ENCODE measurements around the gene COL21A1. TPM values are rescaled to one million over a fixed set of nuclear protein-coding genes. Genes with fewer than 3 reads are reported as not detected.

Gene COL21A1
- total RNA-seq, 4 donors from 2014 or later: 0.47 to 0.67 TPM; not detected in 2

DNA sequence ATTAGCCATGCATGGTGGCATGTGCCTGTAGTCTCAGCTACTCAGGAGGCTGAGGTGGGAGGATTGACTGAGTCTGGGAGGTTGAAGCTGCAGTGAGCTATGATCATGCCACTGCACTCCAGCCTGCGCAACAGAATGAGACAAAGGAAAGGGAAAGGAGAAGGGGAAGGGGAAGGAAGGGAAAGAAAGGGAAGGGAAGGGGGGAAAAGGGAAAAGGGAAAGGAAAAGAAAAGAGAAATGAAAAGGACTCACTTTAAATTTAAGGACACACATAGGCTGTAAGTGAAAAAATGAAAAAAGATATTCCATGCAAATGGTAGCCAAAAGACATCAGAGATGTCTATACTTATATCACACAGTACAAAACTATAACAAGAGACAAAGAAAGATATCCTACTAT is 74.2 kb downstream of the COL21A1 start:
- H3K4me1 ChIP-seq: no peaks in the 10 kb centered on the region
- no peak overlapping the region for H3K27ac ChIP-seq
- no peaks in the 10 kb centered on the region for H3K27me3 ChIP-seq
- peaks cover 0 to 4% (median 0%) of the 10 kb centered on the region in 4 donors for H3K9me3 ChIP-seq
- no peak for DNase-seq
- no peaks in the 10 kb centered on the region for H3K36me3 ChIP-seq
- H3K4me3 ChIP-seq: no peak overlapping the region
- TF ChIP-seq, protein P1, sequence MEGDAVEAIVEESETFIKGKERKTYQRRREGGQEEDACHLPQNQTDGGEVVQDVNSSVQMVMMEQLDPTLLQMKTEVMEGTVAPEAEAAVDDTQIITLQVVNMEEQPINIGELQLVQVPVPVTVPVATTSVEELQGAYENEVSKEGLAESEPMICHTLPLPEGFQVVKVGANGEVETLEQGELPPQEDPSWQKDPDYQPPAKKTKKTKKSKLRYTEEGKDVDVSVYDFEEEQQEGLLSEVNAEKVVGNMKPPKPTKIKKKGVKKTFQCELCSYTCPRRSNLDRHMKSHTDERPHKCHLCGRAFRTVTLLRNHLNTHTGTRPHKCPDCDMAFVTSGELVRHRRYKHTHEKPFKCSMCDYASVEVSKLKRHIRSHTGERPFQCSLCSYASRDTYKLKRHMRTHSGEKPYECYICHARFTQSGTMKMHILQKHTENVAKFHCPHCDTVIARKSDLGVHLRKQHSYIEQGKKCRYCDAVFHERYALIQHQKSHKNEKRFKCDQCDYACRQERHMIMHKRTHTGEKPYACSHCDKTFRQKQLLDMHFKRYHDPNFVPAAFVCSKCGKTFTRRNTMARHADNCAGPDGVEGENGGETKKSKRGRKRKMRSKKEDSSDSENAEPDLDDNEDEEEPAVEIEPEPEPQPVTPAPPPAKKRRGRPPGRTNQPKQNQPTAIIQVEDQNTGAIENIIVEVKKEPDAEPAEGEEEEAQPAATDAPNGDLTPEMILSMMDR (IDR thresholded peaks at IDR 0.05): no peak
- TF ChIP-seq POLR2A (IDR thresholded peaks at IDR 0.05): no peak

DNA sequence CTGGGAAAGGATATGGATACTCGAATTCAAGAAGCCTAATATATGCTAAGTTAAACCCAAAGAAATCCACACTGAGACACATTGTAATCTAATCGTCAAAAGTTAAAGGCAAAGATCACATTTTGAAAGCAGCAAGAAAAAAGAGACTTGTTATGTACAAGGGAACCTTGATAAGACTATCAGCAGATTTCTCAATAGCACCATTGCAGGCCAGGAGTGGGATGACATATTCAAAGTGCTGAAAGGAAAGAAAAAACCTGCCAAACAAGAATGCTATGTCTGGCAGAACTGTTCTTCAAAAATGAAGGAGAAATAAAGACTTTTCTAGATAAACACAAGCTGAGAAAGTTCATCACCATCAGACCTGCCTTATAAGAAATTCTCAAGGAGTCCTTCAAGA is 75.2 kb downstream of the COL21A1 start:
- no peaks in the 10 kb centered on the region for H3K27me3 ChIP-seq
- H3K9me3 ChIP-seq: peaks cover 0 to 4% (median 0%) of the 10 kb centered on the region in 4 donors
- no peak for DNase-seq
- H3K36me3 ChIP-seq: no peaks in the 10 kb centered on the region
- TF ChIP-seq, protein P1 (IDR thresholded peaks at IDR 0.05): no peak
- no peak for TF ChIP-seq POLR2A (IDR thresholded peaks at IDR 0.05)
- no peak overlapping the region for H3K4me3 ChIP-seq
- H3K4me1 ChIP-seq: no peaks in the 10 kb centered on the region
- no peak overlapping the region for H3K27ac ChIP-seq

DNA sequence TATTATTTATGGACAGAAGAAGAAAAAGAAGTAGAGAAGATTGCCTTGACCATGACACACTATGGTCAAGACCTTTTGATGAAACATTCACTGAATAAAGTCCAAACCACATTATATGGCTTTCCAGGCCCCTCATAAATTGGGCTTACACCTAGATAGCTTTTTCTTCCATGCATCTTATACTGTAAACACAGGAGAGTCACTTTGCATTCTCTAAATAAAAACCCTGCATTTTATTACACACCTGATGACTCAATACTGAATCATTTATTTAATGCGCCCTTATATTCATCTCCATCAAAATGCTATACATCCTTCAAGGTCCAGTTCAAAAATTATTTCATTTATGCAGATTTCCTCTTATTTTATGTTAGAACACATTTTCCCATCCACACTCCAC is 78.0 kb downstream of the COL21A1 start:
- no peaks in the 10 kb centered on the region for H3K27me3 ChIP-seq
- peaks cover 0 to 4% (median 0%) of the 10 kb centered on the region in 4 donors for H3K9me3 ChIP-seq
- DNase-seq: no peak
- no peak overlapping the region for H3K27ac ChIP-seq
- TF ChIP-seq, protein P1 (IDR thresholded peaks at IDR 0.05): no peak
- no peak for TF ChIP-seq POLR2A (IDR thresholded peaks at IDR 0.05)
- H3K36me3 ChIP-seq: no peaks in the 10 kb centered on the region
- no peaks in the 10 kb centered on the region for H3K4me1 ChIP-seq
- no peak overlapping the region for H3K4me3 ChIP-seq

DNA sequence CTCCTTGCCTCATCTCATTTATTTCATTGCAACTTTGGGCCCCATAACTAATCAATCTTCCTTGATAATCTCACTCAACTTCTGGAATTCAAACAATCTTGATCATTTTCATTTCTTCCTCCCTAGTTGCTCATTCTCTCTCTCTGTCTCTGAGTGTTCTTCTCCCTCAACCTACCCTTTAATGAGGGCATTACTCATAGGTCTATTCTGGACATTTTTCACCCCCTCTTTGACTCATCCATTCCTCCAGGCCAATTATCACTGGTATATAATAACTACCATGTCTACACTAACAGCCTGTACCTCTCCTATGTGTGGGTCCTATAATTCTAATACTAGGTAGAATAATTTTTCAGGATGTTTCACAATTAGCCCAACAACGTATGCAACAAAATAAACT is 78.8 kb downstream of the COL21A1 start:
- no peaks in the 10 kb centered on the region for H3K27me3 ChIP-seq
- TF ChIP-seq, protein P1 (IDR thresholded peaks at IDR 0.05): no peak
- TF ChIP-seq POLR2A (IDR thresholded peaks at IDR 0.05): no peak
- H3K4me3 ChIP-seq: no peak overlapping the region
- peaks cover 0 to 4% (median 0%) of the 10 kb centered on the region in 4 donors for H3K9me3 ChIP-seq
- no peaks in the 10 kb centered on the region for H3K36me3 ChIP-seq
- no peak overlapping the region for H3K27ac ChIP-seq
- no peak for DNase-seq
- H3K4me1 ChIP-seq: no peaks in the 10 kb centered on the region

DNA sequence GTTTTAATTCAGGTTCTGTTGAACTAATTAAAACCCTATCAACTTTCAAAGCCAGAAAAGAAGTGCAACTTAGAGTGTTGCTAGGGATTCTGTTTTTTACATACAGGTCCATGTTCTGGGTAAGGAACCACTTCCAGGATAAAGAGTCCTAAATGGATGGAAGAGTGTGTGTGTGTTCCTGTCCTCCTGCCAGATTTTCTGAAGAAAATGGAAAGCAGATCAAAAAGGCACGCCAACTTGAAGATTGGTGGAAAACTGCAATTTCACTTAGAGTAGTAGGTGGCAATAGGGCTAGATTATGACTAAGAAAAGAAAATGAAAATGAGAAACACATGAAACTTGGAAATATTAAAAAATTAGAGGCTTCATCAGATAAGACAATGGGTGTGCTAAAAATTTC is 85.3 kb downstream of the COL21A1 start:
- Histone ChIP-seq H3K36me3 (no peaks in the 10 kb centered on the region), H3K4me1 (no peaks in the 10 kb centered on the region), H3K27ac (no peak overlapping the region), H3K9me3 (no peaks in the 10 kb centered on the region), H3K4me3 (no peak overlapping the region), H3K27me3 (no peaks in the 10 kb centered on the region)
- no peak for DNase-seq
- TF ChIP-seq, protein P1 (IDR thresholded peaks at IDR 0.05): no peak
- TF ChIP-seq POLR2A (IDR thresholded peaks at IDR 0.05): no peak

DNA sequence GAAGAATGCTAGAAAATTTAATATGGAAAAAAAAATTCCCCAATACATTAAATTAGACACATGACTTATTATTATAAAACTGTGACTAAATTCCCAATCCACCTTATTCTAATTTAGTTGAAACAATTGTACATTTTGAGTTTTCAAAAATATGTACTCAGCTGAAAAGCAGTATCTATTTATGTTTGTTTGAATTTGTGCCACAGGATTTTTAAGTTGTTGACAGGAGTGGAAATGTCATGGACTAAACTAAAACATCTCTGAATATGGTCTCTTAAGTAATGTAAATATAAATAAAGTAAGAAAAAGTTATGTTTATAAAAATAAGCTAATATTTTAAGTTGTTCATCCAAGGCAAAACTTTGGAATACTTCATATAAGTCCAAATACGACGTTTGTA is 86.9 kb downstream of the COL21A1 start:
- no peaks in the 10 kb centered on the region for H3K9me3 ChIP-seq
- no peak for TF ChIP-seq POLR2A (IDR thresholded peaks at IDR 0.05)
- TF ChIP-seq, protein P1 (IDR thresholded peaks at IDR 0.05): no peak
- no peak overlapping the region for H3K27ac ChIP-seq
- no peaks in the 10 kb centered on the region for H3K27me3 ChIP-seq
- no peaks in the 10 kb centered on the region for H3K4me1 ChIP-seq
- no peak overlapping the region for H3K4me3 ChIP-seq
- DNase-seq: no peak
- no peaks in the 10 kb centered on the region for H3K36me3 ChIP-seq
